8988T (cell line): ENCODE measurements around the gene NUP43.
A peak's percentile ranks its signal among the peaks of the same experiment; 100 is the strongest.
"Not testable (repeated sequence)": the region's sequence is repeated elsewhere in the genome, so short reads cannot be mapped to it uniquely, and the experiment has no call there.

Source experiments
- DNase-seq: peaks from one replicate; pipeline ENCODE4 v3.0.0; 2011

The NUP43 gene

GRCh38 chr6:149745252-149745651, 1.1 kb downstream of the NUP43 start:
- not testable (repeated sequence) for DNase-seq

DNA sequence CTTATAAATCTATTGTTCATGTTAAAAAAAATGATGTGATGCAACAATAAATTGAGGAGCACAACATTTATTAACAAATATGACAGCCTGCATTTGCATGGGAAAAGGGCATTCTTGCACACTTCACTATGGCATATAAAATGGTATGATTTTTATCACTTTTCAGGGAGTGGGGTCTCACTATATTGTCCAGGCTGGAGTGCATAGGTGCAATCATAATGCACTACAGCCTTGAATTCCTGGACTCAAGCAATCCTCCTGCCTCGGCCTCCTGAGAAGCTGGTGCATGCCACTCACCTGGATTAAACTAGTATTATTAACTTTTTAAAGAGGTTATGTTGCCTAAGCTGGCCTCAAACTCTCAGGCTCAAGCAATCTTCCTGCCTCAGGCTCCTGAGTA, 11.4 kb downstream of the NUP43 start:
- no peak for DNase-seq

DNA sequence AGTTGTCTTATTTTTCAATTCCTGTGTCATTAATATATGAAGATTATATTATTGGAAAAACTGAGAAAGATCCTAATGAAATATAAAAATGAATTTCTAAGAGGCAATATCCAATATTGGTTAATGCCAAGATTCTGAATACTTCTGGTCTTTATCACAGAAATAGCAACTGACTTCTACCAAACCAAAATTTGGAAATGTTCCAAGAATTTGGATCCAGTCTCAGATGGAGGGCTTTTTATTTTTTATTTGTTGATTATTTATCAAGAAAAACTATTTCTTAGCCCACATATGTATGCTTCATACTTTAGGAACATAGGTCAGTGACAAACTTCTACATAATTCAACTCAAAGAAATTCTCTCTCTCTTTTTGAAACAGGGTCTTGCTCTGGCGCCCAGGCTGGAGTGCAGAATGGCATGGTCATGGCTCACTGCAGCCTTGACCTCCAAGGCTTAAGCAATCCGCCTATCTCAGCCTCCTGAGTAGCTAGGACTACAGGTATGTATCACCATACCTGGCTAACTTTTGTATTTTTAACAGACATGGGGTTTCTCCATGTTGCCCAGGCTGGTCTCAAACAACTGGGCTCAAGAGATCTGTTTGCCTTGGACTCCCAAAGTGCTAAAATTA, 13.1 kb downstream of the NUP43 start:
- DNase-seq, result no peak

DNA sequence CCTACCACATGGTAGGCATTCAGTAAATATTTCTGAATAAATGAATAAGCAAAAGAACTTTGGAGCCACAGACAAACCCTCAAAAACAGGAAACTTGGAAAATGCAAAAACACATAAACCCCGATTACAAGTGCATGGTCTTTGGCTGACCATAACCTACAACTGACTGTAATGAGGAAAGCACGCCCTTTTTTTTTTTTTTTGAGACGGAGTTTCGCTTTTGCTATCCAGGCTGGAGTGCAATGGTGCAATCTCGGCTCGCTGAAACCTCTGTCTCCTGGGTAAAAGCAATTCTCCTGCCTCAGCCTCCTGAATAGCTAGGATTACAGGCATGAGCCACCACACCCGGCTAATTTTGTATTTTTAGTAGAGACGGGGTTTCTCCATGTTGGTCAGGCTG, 16.5 kb downstream of the NUP43 start:
- no peak for DNase-seq

GRCh38 chr6:149728499-149729234, 17.7 kb downstream of the NUP43 start:
- no peak for DNase-seq

GRCh38 chr6:149727793-149728498, 18.4 kb downstream of the NUP43 start:
- DNase-seq, result no peak

DNA sequence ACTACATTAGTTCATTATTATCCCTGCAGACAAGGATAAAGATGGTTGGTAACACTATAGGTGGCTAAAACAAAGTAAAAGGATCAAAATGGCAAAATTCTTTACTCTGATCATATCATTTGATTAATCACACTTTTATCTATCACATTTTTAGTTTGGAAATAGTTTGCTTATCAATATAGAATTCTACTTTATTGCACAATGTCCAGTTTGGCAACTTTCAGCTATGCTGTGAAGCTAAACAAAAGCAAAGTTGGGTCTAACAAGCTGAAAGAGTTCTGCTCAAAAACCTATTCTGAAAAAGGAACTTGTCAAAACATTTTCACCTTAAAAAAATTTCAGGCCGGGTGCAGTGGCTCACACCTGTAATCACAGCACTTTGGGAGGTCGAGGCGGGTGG, 20.5 kb downstream of the NUP43 start:
- no peak for DNase-seq

- peak; percentile 43 for DNase-seq
Measured at GRCh38 chr6:149723771-149724417, 22.4 kb downstream of the NUP43 start.

- no peak for DNase-seq
Measured at GRCh38 chr6:149723262-149723661, 23.1 kb downstream of the NUP43 start.

- no peak for DNase-seq
Measured at GRCh38 chr6:149719531-149719930, 26.8 kb downstream of the NUP43 start.

GRCh38 chr6:149717588-149718458, 28.5 kb downstream of the NUP43 start, which contains the start of gene LATS1:
Gene LATS1, minus strand, starts transcription at chr6:149718101. Its CDS starts 15,975 bp downstream, at chr6:149702126.
- peak; percentile 70 for DNase-seq

- no peak for DNase-seq
Measured at GRCh38 chr6:149717255-149717587, 29.1 kb downstream of the NUP43 start.

DNA sequence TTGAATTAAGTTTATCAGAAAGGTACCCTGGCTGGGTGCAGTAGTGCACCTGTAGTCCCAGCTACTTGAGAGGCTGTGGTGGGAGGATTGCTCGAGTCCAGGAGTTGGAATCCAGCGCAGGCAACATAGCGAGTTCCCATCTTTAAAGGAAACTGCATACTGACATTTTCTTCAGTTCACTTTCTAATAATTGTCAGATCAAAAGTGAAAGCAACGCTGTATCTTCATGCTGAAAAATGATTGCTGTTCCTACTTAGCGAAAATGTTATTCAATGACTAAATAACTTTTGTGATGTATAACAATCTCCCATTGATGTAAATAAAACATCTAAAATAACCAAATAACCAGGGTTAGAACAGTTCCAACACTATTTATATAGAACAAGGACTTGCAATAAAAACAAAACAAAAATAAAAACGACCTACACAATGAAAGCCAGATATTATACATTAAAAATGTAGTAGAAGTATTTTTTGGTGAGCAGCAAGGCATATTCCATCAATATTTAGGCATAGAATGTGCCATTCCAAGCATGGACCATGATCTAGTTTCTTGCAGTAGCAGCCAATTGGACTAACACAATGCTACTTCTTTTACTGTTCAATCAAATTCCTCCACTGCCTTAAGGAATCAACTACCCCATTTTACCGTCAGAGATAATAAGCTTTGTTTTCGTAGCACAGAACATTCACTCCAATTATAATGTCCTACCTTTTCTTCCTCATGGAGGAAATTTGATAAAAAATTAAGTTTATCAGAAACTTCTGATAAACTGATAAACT, 30.0 kb downstream of the NUP43 start:
- DNase-seq, result no peak

GRCh38 chr6:149714442-149714841, 31.9 kb downstream of the NUP43 start:
- DNase-seq, result no peak

DNA sequence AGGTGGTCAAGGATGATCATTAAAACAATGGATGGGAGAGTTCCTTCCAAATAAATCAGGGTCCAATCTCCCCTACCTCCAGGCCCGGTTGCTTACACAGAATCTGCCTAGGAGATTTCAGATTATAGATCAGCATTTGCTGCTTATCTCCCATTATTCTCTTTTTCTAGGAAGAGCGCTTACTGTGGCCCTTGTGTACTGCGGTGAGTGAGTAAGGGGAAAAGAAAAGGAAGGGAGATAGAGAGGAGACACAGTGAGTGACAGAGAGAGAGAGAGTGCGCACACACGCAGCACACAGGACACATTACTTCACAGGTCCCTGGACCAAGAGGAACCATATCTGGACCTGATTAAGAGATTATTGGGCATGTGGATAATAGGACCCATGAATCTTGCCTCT, 34.6 kb downstream of the NUP43 start:
- no peak for DNase-seq

- no peak for DNase-seq
Measured at GRCh38 chr6:149701714-149702113, 44.6 kb downstream of the NUP43 start.

- no peak for DNase-seq
Measured at GRCh38 chr6:149699150-149699549, 47.2 kb downstream of the NUP43 start.

GRCh38 chr6:149698175-149698574, 48.2 kb downstream of the NUP43 start:
- no peak for DNase-seq

DNA sequence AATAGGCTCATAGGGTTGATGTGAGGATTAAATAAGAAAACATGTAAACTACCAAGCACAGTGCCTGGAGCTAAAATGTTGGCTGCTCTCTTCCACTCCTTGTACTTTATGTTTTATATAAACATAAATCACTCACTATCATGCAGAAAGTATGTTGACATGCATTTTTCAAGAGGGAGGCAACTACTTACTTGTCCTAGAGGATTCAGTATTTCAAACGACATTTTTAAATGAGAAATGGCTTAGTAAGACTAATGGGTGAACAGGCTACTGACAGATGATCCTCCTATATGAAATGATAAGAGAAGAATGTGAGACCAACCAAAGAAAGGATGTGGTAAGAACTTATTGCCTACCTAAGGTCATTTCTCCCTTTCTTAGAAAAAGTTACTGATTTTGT, 49.4 kb downstream of the NUP43 start:
- DNase-seq, result no peak

GRCh38 chr6:149694921-149695320, 51.4 kb downstream of the NUP43 start:
- DNase-seq, result no peak

- DNase-seq, result no peak
Measured at GRCh38 chr6:149691201-149691600, 55.1 kb downstream of the NUP43 start.

GRCh38 chr6:149686230-149686629, 60.1 kb downstream of the NUP43 start:
- no peak for DNase-seq
